GM10266 (cell line): ENCODE data around the gene NFATC4.
"Not testable (repeated sequence)": the region's sequence is repeated elsewhere in the genome, so short reads cannot be mapped to it uniquely, and the experiment has no call there.

Experiments
- DNase-seq: peaks from one replicate; pipeline ENCODE4 v3.0.0; 2012; ENCODE audit errors: extremely low spot score
- TF ChIP-seq, protein P1 (sequence below): IDR thresholded peaks from 2 replicates; pipeline ENCODE4 v1.5.1; 2012; ENCODE audit warnings: mild to moderate bottlenecking, low read depth; ENCODE audit not compliant: control insufficient read depth, insufficient read depth; ENCODE audit errors: missing control alignments

Gene NFATC4

DNA sequence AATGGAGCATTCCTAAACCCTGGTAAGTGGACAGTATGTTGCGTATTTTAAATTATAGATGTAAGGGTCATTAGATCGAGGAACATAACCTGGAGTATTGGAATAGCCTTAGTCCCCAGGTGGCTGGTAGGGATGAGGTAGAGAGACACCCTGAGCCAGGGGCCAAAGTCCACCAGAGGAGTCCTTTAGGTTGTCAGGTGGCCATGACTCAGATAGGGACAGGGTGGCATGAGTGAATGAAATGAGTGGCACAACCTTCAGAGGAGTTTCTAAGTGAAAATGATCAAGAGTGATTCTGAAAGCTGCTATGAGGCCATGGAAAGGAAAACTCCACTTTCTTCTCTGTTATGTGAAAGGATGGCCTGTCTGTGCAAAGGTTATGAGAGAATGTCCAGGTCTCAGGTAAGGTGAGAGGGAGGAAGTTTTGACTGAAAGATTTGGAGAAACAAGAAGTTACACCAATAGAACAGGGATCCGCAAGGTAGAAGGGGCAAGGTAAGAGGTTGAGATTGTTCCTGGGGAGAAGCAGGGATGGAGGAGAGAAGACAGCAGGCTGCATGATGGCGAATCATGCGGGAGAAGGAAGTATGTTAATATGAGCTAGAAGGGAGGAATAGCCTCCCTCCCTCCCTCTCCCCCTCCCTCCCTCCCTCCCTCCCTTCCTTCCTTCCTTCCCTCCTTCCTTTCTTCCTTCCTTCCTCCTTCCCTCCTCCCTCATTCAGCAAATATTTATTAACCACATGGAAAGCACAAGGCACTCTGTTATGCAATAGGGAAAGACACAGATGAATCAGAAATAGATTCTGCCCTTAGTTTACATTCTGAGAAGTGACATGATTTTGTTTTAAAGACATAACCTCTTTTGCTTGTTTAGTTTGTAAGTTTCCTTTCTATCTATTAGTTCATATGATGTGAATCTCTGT, 14.2 kb upstream of the NFATC4 start:
- TF ChIP-seq, protein P1, sequence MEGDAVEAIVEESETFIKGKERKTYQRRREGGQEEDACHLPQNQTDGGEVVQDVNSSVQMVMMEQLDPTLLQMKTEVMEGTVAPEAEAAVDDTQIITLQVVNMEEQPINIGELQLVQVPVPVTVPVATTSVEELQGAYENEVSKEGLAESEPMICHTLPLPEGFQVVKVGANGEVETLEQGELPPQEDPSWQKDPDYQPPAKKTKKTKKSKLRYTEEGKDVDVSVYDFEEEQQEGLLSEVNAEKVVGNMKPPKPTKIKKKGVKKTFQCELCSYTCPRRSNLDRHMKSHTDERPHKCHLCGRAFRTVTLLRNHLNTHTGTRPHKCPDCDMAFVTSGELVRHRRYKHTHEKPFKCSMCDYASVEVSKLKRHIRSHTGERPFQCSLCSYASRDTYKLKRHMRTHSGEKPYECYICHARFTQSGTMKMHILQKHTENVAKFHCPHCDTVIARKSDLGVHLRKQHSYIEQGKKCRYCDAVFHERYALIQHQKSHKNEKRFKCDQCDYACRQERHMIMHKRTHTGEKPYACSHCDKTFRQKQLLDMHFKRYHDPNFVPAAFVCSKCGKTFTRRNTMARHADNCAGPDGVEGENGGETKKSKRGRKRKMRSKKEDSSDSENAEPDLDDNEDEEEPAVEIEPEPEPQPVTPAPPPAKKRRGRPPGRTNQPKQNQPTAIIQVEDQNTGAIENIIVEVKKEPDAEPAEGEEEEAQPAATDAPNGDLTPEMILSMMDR: no peak
- DNase-seq: no peak

GRCh38 chr14:24354482-24354825, 13.5 kb upstream of the NFATC4 start:
- DNase-seq: not testable (repeated sequence)

DNA sequence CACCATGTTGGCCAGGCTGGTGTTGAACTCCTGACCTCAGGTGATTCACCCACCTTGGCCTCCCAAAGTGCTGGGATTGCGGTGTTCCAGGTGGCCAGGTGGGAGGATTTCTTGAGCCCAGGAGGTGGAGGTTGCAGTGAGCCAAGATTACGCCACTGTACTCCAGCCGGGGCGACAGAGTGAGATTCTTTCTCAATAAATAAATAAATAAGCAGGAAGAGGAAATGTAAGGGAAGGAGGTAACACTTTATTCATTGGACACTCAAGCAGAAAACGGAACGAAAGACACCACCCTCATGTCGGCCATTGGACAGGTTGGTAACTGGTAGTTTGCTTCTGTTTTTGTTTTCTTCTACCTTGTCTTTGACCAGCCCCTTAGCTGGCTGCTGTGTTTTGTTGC, 13.0 kb upstream of the NFATC4 start:
- DNase-seq: no peak
- TF ChIP-seq, protein P1: no peak

DNA sequence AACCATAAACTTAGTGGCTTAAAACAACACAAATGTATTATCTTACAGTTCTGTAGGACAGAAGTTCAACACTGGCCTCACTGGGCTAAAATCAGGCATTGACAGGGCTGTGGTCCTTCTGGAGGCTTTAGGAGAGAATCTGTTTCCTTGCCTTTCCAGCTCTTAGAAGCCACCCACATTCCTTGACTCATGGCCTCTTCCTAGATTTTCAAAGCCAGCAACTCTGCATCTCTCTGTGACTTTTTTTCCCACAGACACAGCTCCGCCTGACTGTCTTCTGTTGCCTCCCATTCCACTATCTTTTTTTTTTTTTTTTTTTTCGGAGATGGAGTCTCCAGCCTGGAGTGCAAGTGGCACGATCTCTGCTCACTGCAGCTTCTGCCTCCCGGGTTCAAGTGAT, 11.8 kb upstream of the NFATC4 start:
- TF ChIP-seq, protein P1: no peak
- no peak for DNase-seq

DNA sequence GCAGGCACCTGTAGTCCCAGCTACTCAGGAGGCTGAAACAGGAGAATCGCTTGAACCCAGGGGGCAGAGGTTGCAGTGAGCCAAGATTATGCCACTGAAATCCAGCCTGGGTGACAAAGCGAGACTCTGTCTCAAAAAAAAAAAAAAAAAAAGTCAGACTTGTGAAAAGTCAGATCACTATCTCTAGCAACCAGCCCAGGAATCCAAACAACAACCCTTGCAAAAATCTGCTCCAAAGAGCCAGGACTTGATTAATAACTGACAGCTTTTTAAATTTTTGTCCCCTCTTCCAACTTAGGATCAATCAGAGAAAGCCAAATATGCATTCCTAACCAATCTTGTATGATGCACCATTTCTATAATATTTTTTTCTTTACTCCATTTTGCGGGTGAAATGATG, 7.7 kb upstream of the NFATC4 start:
- TF ChIP-seq, protein P1: no peak
- DNase-seq: no peak

DNA sequence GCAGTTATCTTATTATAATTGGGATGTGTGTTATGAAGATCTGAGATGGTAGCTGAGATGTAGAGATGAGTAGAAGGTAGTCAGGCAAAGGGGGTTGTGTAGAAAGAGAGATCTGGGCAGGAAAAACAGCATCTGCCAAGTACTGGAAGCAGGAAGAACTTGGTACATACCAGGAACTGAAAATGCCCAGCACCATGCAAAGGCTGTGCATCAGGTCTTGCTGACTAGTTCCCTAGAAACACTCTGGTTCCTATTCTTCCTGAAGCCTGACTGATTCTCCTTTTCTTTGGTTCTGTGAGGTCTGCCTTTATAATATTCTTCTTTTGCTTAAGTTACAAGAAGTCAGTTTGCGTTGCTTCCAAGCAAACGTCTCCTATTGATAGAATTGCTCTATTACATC, 6.7 kb upstream of the NFATC4 start:
- TF ChIP-seq, protein P1: no peak
- no peak for DNase-seq

GRCh38 chr14:24362241-24362960, 5.6 kb upstream of the NFATC4 start:
- TF ChIP-seq, protein P1: no peak
- no peak for DNase-seq
